Keratinocyte (primary cell): ENCODE results near the gene ROBO2. TPM values are rescaled to one million over a fixed set of nuclear protein-coding genes. Genes with fewer than 3 reads are reported as not detected.
A peak's percentile ranks its signal among the peaks of the same experiment; 100 is the strongest.

ENCODE experiments used
- DNase-seq: peaks from one replicate; pipeline ENCODE4 v3.0.0-alpha.2; 2011; ENCODE audit warnings: low read depth, missing footprints, low spot score
- FAIRE-seq: peaks from 2 replicates; lab custom pipeline; 2011; peaks lifted over from hg19 to GRCh38; lab: Jason Lieb, UNC
- H2AFZ ChIP-seq: 2 replicates; pipeline ENCODE4 v1.6.0; 2012; ENCODE audit warnings: low read length, control low read depth, inconsistent platforms; ENCODE audit not compliant: control insufficient read depth
- H3K27ac ChIP-seq: 2 replicates; pipeline ENCODE4 v1.5.1; 2011; ENCODE audit warnings: low read length; ENCODE audit not compliant: control insufficient read depth, insufficient read depth
- H3K27me3 ChIP-seq: 3 replicates; pipeline ENCODE4 v1.6.0; 2011; ENCODE audit warnings: low read length; ENCODE audit not compliant: control insufficient read depth, insufficient read depth; ENCODE audit errors: extremely low read depth
- H3K36me3 ChIP-seq, 2 experiments: 2 replicates in 1 of 2; 3 replicates in 1 of 2; pipeline ENCODE4 v1.5.1; 2011; ENCODE audit warnings: low read length in 2 of 2, mild to moderate bottlenecking in 1 of 2; ENCODE audit not compliant: control insufficient read depth in 2 of 2, insufficient read depth in 2 of 2; ENCODE audit errors: extremely low read depth in 1 of 2
- H3K4me1 ChIP-seq: 3 replicates; pipeline ENCODE4 v1.5.1; 2011; ENCODE audit warnings: low read length; ENCODE audit not compliant: control insufficient read depth, insufficient read depth; ENCODE audit errors: extremely low read depth
- H3K4me2 ChIP-seq: 3 replicates; pipeline ENCODE4 v1.6.0; 2011; ENCODE audit warnings: low read depth, low read length; ENCODE audit not compliant: control insufficient read depth, insufficient read depth; ENCODE audit errors: extremely low read depth
- H3K4me3 ChIP-seq, 3 experiments: fragments of 200-600 bp in 1 of 3; sonication (generic) in 1 of 3; 2 replicates in 2 of 3; 3 replicates in 1 of 3; pipeline ENCODE4 v1.5.1; 2011 to 2016; ENCODE audit warnings: low read length in 3 of 3, mild to moderate bottlenecking in 3 of 3, control low read depth in 2 of 3, inconsistent platforms in 1 of 3, low read depth in 1 of 3, mixed read lengths in 1 of 3, mixed run types in 1 of 3, moderate library complexity in 1 of 3; ENCODE audit not compliant: control insufficient read depth in 2 of 3, insufficient read depth in 2 of 3; ENCODE audit errors: extremely low read depth in 1 of 3
- H3K79me2 ChIP-seq: 2 replicates; pipeline ENCODE4 v1.6.0; 2012; ENCODE audit warnings: low read length; ENCODE audit not compliant: control insufficient read depth, insufficient read depth
- H3K9ac ChIP-seq: 3 replicates; pipeline ENCODE4 v1.6.0; 2011; ENCODE audit warnings: low read length; ENCODE audit not compliant: control insufficient read depth, insufficient read depth; ENCODE audit errors: extremely low read depth
- H3K9me1 ChIP-seq: 3 replicates; pipeline ENCODE4 v1.6.0; 2011; ENCODE audit warnings: low read length; ENCODE audit not compliant: control insufficient read depth, insufficient read depth; ENCODE audit errors: extremely low read depth
- H3K9me3 ChIP-seq: 2 replicates; pipeline ENCODE4 v1.5.1; 2012; ENCODE audit warnings: low read depth, low read length; ENCODE audit not compliant: control insufficient read depth
- H4K20me1 ChIP-seq: 3 replicates; pipeline ENCODE4 v1.6.0; 2011; ENCODE audit warnings: low read length; ENCODE audit not compliant: control insufficient read depth, insufficient read depth; ENCODE audit errors: extremely low read depth
- EZH2 ChIP-seq: IDR thresholded peaks from one replicate; pipeline ENCODE4 v1.6.1; 2012; ENCODE audit warnings: inconsistent platforms, mild to moderate bottlenecking, low read length, moderate library complexity
- dilution Hi-C: fragments of 300-500 bp; cut with MboI; formaldehyde crosslinking; loops from one replicate; pipeline ENCODE4 v1.7.0; 2020; ENCODE audit warnings: low sequenced_read_pairs; ENCODE audit not compliant: extremely low pct_ligation_motif_present
- polyA plus RNA-seq, 5 experiments: library from polyadenylated mRNA; depleted of rRNA in 3 of 5; stranded (reverse) in 3 of 5; stranded (forward) in 1 of 5; unstranded in 1 of 5; fragments of >200 nt; gene quantifications; 1 replicate in 1 of 5; 2 replicates in 3 of 5; 3 replicates in 1 of 5; pipeline versions ENCODE4 v1.2.1 to v1.2.3, GENCODE V29; 2011 to 2012; ENCODE audit warnings: missing spikeins in 2 of 5, low read depth in 1 of 5, low replicate concordance in 1 of 5
- TF ChIP-seq, protein P1 (sequence below), 3 experiments: IDR thresholded peaks in 1 of 3; conservative IDR thresholded peaks in 1 of 3; optimal IDR thresholded peaks in 1 of 3; 2 replicates in 2 of 3; 3 replicates in 1 of 3; pipeline versions ENCODE3 to v1.5.1; 2011; ENCODE audit warnings: low read length in 3 of 3, mild to moderate bottlenecking in 3 of 3, moderate library complexity in 2 of 3, control low read depth in 1 of 3, inconsistent platforms in 1 of 3; ENCODE audit not compliant: insufficient read depth in 2 of 3; ENCODE audit errors: extremely low read depth in 1 of 3

Gene ROBO2
- polyA plus RNA-seq, 1 donor (not counting 4 experiments of a cell fraction or from before 2014, with no cell fraction given), result 0.30 TPM

DNA sequence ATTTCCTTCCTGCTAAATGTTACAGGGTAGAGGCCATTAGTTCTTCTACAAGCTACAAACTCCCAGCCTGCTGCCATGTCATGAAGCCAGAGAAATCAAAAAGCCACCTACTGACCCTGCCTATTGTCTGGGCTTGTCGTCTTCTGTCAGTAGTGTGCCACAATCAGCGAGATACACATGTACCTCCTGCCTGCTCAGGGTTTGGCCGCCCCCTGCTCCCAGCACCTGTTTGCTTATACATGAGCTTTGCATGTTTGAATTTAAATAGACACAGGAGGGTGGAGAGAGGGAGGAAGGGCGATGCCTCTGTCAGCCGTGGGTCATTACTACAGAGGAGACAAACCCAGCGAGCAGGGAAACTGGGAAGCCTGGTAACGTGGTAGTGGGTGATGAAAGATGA, 106.1 kb downstream of the ROBO2 start:
- Histone ChIP-seq H3K4me1 (peaks cover 4% of the 10 kb centered on the region), H3K36me3 (no peaks in the 10 kb centered on the region), H3K9ac (no peak overlapping the region), H3K4me2 (no peak overlapping the region), H3K27ac (no peak overlapping the region), H3K79me2 (no peaks in the 10 kb centered on the region), H2AFZ (no peak overlapping the region), H3K27me3 (no peaks in the 10 kb centered on the region), H3K9me1 (no peaks in the 10 kb centered on the region), H3K4me3 (no peak overlapping the region), H4K20me1 (no peaks in the 10 kb centered on the region), H3K9me3 (no peaks in the 10 kb centered on the region)
- FAIRE-seq (no peak), DNase-seq (no peak)
- TF ChIP-seq EZH2, result no peak
- TF ChIP-seq, protein P1, sequence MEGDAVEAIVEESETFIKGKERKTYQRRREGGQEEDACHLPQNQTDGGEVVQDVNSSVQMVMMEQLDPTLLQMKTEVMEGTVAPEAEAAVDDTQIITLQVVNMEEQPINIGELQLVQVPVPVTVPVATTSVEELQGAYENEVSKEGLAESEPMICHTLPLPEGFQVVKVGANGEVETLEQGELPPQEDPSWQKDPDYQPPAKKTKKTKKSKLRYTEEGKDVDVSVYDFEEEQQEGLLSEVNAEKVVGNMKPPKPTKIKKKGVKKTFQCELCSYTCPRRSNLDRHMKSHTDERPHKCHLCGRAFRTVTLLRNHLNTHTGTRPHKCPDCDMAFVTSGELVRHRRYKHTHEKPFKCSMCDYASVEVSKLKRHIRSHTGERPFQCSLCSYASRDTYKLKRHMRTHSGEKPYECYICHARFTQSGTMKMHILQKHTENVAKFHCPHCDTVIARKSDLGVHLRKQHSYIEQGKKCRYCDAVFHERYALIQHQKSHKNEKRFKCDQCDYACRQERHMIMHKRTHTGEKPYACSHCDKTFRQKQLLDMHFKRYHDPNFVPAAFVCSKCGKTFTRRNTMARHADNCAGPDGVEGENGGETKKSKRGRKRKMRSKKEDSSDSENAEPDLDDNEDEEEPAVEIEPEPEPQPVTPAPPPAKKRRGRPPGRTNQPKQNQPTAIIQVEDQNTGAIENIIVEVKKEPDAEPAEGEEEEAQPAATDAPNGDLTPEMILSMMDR (optimal IDR thresholded peaks at IDR 0.05 in 1 of 3, IDR thresholded peaks at IDR 0.05 in 1 of 3, conservative IDR thresholded peaks at IDR 0.05 in 1 of 3; ENCODE audit: extremely low read depth in 1 of 3, insufficient read depth in 2 of 3, low read length in 3 of 3), result no peak
- dilution Hi-C loops, result no loop called here

DNA sequence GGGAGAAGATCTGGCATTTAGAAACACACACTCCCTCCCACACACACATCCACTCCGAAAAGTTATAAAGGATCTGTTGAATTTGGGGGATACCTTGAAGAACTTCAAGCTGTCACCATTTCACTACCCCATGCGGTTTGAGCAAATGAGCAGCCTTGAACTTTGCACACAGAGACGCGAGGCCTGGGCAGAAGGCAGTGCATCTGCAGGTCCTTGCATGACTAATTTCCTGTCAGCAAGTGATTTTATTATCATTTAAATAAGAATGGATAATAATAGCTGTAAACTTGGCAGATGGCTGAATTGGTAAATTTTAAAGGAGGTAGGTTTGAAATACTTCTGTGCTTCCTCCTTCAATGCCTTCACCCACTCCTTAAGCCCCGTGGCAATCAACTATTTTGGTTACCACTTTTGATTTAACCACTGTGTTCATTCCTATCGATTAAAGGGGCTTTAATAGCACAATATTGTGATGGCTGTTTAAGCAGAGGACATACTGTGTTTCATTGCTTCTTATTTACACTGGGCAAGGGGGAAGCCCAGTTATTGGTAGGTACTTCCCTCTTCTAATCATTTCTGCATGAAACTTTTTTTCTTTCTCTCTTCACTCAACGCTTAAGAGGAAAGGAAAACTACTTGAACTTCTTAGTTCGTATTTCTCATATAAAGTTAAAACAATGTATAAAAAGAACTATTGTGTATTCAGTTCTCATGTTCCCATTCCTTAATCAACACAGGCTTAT, 108.1 kb downstream of the ROBO2 start:
- Histone ChIP-seq H3K9ac (no peak overlapping the region), H3K9me1 (no peaks in the 10 kb centered on the region), H4K20me1 (no peaks in the 10 kb centered on the region), H3K9me3 (no peaks in the 10 kb centered on the region), H3K4me3 (no peak overlapping the region), H3K4me1 (peaks cover 4% of the 10 kb centered on the region), H3K27ac (no peak overlapping the region), H3K4me2 (no peak overlapping the region), H2AFZ (peak overlapping the region; percentile 17), H3K36me3 (no peaks in the 10 kb centered on the region), H3K27me3 (no peaks in the 10 kb centered on the region), H3K79me2 (no peaks in the 10 kb centered on the region)
- FAIRE-seq (no peak), DNase-seq (no peak)
- dilution Hi-C loops, result no loop called here
- no peak for TF ChIP-seq EZH2
- TF ChIP-seq, protein P1 (optimal IDR thresholded peaks at IDR 0.05 in 1 of 3, IDR thresholded peaks at IDR 0.05 in 1 of 3, conservative IDR thresholded peaks at IDR 0.05 in 1 of 3; ENCODE audit: extremely low read depth in 1 of 3, insufficient read depth in 2 of 3, low read length in 3 of 3), result no peak
